ENCODE measurements around the gene MCEE.

GRCh38 chr2:71113843-71114242 is 16.2 kb downstream of the MCEE start:
- no peak for TF ChIP-seq POLR2AphosphoS5 (IDR thresholded peaks at IDR 0.05; ENCODE audit: low read depth, low read length)
- no peak for TF ChIP-seq POLR2A (IDR thresholded peaks at IDR 0.05; ENCODE audit: low read depth, low read length)

All from GM12891 (cell line).